K562 (cell line): Measurements from ENCODE around the gene PSMD8. TPM values are rescaled to one million over a fixed set of nuclear protein-coding genes. Genes with fewer than 3 reads are reported as not detected.

Experiments used
- ATF1 ChIP-seq, 2 experiments: fragments of 450-650 bp in 1 of 2; IDR thresholded peaks; 2 replicates each; pipeline ENCODE4 v1.6.1; 2016; ENCODE audit warnings: missing compliant biosample characterization in 1 of 2, missing genetic modification characterization in 1 of 2
- CBFA2T2 ChIP-seq: fragments of 450-650 bp; conservative IDR thresholded peaks from 2 replicates; pipeline ENCODE4 v1.6.1; 2017; ENCODE audit warnings: mild to moderate bottlenecking
- CGGBP1 ChIP-seq: fragments of 250-450 bp; sonication (Bioruptor Pico); IDR thresholded peaks from 2 replicates; pipeline ENCODE4 v1.9.0; 2021; ENCODE audit warnings: mild to moderate bottlenecking
- CHAMP1 ChIP-seq: fragments of 450-650 bp; IDR thresholded peaks from 2 replicates; pipeline ENCODE4 v1.6.1; 2016; ENCODE audit warnings: mild to moderate bottlenecking
- CREB3L1 ChIP-seq: fragments of 450-650 bp; IDR thresholded peaks from 2 replicates; pipeline ENCODE4 v1.6.1; 2014; ENCODE audit warnings: low read depth, mild to moderate bottlenecking, moderate library complexity, borderline replicate concordance
- DNMT1 ChIP-seq: fragments of 450-650 bp; IDR thresholded peaks from 2 replicates; pipeline ENCODE4 v1.6.1; 2016; ENCODE audit warnings: antibody characterized with exemption, mild to moderate bottlenecking
- ESRRA ChIP-seq: fragments of 450-650 bp; IDR thresholded peaks from 2 replicates; pipeline ENCODE4 v1.6.1; 2014; ENCODE audit warnings: low read depth, mild to moderate bottlenecking, moderate library complexity, borderline replicate concordance
- FOXK1 ChIP-seq: sonication (generic); formaldehyde crosslinking; IDR thresholded peaks from 2 replicates; pipeline ENCODE4 v1.8.0; 2022; ENCODE audit warnings: missing genetic modification reagents, mild to moderate bottlenecking, borderline replicate concordance
- HDAC3 ChIP-seq: fragments of 450-650 bp; IDR thresholded peaks from 2 replicates; pipeline ENCODE4 v1.6.1; 2018; ENCODE audit warnings: borderline replicate concordance, mild to moderate bottlenecking, moderate library complexity; ENCODE audit not compliant: partially characterized antibody
- HMGN3 ChIP-seq: IDR thresholded peaks from 2 replicates; pipeline ENCODE4 v1.6.1; 2011; ENCODE audit warnings: borderline replicate concordance, low read depth, mild to moderate bottlenecking, mixed read lengths, low read length; ENCODE audit not compliant: insufficient read length; ENCODE audit errors: extremely low read depth
- HNRNPL ChIP-seq: fragments of 200-400 bp; formaldehyde crosslinking; IDR thresholded peaks from 2 replicates; pipeline ENCODE4 v1.6.1; 2017; ENCODE audit warnings: low read depth, mild to moderate bottlenecking, low read length
- IRF9 ChIP-seq: fragments of 450-650 bp; IDR thresholded peaks from 2 replicates; pipeline ENCODE4 v1.6.1; 2016; ENCODE audit warnings: missing biosample characterization, missing genetic modification characterization
- MTF1 ChIP-seq: fragments of 250-450 bp; sonication (Bioruptor Pico); IDR thresholded peaks from 2 replicates; pipeline ENCODE4 v1.9.0; 2021; ENCODE audit warnings: moderate library complexity, mild to moderate bottlenecking, inconsistent platforms, borderline replicate concordance
- NCOA6 ChIP-seq: fragments of 450-650 bp; IDR thresholded peaks from 2 replicates; pipeline ENCODE4 v1.6.1; 2017; ENCODE audit warnings: mild to moderate bottlenecking
- SMARCE1 ChIP-seq: fragments of 450-650 bp; IDR thresholded peaks from 2 replicates; pipeline ENCODE4 v1.7.1; 2016; ENCODE audit warnings: mild to moderate bottlenecking
- SNIP1 ChIP-seq: fragments of 450-650 bp; IDR thresholded peaks from 2 replicates; pipeline ENCODE4 v1.7.1; 2017; ENCODE audit warnings: low read depth, mild to moderate bottlenecking
- SP2 ChIP-seq: IDR thresholded peaks from 2 replicates; pipeline ENCODE4 v1.6.1; 2011; ENCODE audit warnings: mild to moderate bottlenecking, low read depth, low read length, moderate library complexity; ENCODE audit not compliant: poor library complexity, severe bottlenecking; ENCODE audit errors: extremely low read depth
- STAT5B ChIP-seq: fragments of 250-450 bp; sonication (Bioruptor Pico); IDR thresholded peaks from 2 replicates; pipeline ENCODE4 v1.8.0; 2021; ENCODE audit warnings: mild to moderate bottlenecking, inconsistent platforms
- ZNF175 ChIP-seq: fragments of 200-800 bp; sonication (Bioruptor generic); IDR thresholded peaks from 2 replicates; pipeline ENCODE4 v1.6.1; 2016; ENCODE audit warnings: low read depth, mild to moderate bottlenecking, missing genetic modification characterization, missing compliant biosample characterization
- ZNF324 ChIP-seq: fragments of 250-450 bp; sonication (Bioruptor Pico); IDR thresholded peaks from 2 replicates; pipeline ENCODE4 v1.4.0; 2020; ENCODE audit warnings: mild to moderate bottlenecking
- ZNF431 ChIP-seq: sonication (generic); formaldehyde crosslinking; IDR thresholded peaks from 2 replicates; pipeline ENCODE4 v1.8.0; 2022; ENCODE audit warnings: mild to moderate bottlenecking, missing genetic modification reagents
- ZNF444 ChIP-seq: fragments of 250-450 bp; sonication (Bioruptor Pico); IDR thresholded peaks from 2 replicates; pipeline ENCODE4 v1.4.0; 2020; ENCODE audit warnings: mild to moderate bottlenecking, moderate library complexity
- ZNF668 ChIP-seq: fragments of 250-450 bp; sonication (Bioruptor Pico); IDR thresholded peaks from 2 replicates; pipeline ENCODE4 v1.8.0; 2022; ENCODE audit warnings: mild to moderate bottlenecking, inconsistent platforms
- polyA plus RNA-seq, 8 experiments: library from polyadenylated mRNA; depleted of rRNA in 4 of 8; stranded (reverse) in 5 of 8; unstranded in 3 of 8; fragments of >200 nt; fragmentation: Nextera tagmentation in 2 of 8; fragmentation: Illumina TruSeq in 1 of 8; extraction: Ambion mirVana in 2 of 8; extraction: Trizol in 1 of 8; gene quantifications; 2 replicates each; pipeline versions ENCODE4 v1.2.1 to v1.2.3, GENCODE V29; 2011 to 2014; ENCODE audit warnings: inconsistent platforms in 1 of 8, missing spikeins in 1 of 8
- total RNA-seq, 7 experiments: library from RNA; depleted of rRNA in 6 of 7; stranded (reverse); fragments of >200 nt in 6 of 7; fragmentation: Illumina TruSeq in 2 of 7; extraction: Trizol in 2 of 7; gene quantifications; 2 replicates each; pipeline versions ENCODE4 v1.2.1 to v1.2.3, GENCODE V29; 2011 to 2021; ENCODE audit warnings: low replicate concordance in 1 of 7

Gene PSMD8
- total and polyA plus RNA-seq, 9 of the 15 experiments (the other 6 are each of a cell fraction or from before 2014, with no cell fraction given), result 130 to 583 (median 315) TPM

GRCh38 chr19:38335949-38336637, 38.3 kb upstream of the PSMD8 start (continued):
- TF ChIP-seq ZNF668 (CRISPR knock-in tag) (no peak), ZNF431 (CRISPR knock-in tag) (no peak), STAT5B (CRISPR knock-in tag) (no peak), ESRRA (no peak), HMGN3 (peak; percentile 25), CREB3L1 (no peak), NCOA6 (no peak), SNIP1 (0 out of 2 replicates have a peak, but pooled peaks have one; percentile 29), MTF1 (CRISPR knock-in tag) (no peak), IRF9 (tag) (no peak), DNMT1 (no peak), HDAC3 (no peak), CHAMP1 (no peak), SMARCE1 (no peak), CGGBP1 (CRISPR knock-in tag) (no peak), ATF1 (CRISPR knock-in tag; IDR thresholded peaks at IDR 0.05) (no peak), ATF1 (tag; IDR thresholded peaks at IDR 0.05) (peak; percentile 6), ZNF175 (CRISPR knock-in tag) (no peak), HNRNPL (no peak), ZNF324 (CRISPR knock-in tag) (no peak), SP2 (no peak), FOXK1 (no peak), ZNF444 (CRISPR knock-in tag) (no peak), CBFA2T2 (no peak)
